Astrocyte (in vitro differentiated cells and primary cell): Measurements from ENCODE around the gene OR1I1.

Experiments
- EZH2 ChIP-seq: IDR thresholded peaks from 2 replicates; pipeline ENCODE4 v1.6.1; 2012; ENCODE audit warnings: mild to moderate bottlenecking, low read length, inconsistent platforms; ENCODE audit not compliant: insufficient read depth
- TF ChIP-seq, protein P1 (sequence below): IDR thresholded peaks from 2 replicates; pipeline ENCODE4 v1.5.1; 2011; ENCODE audit warnings: low read depth, mild to moderate bottlenecking, inconsistent platforms, low read length, moderate library complexity; ENCODE audit not compliant: insufficient read depth

DNA sequence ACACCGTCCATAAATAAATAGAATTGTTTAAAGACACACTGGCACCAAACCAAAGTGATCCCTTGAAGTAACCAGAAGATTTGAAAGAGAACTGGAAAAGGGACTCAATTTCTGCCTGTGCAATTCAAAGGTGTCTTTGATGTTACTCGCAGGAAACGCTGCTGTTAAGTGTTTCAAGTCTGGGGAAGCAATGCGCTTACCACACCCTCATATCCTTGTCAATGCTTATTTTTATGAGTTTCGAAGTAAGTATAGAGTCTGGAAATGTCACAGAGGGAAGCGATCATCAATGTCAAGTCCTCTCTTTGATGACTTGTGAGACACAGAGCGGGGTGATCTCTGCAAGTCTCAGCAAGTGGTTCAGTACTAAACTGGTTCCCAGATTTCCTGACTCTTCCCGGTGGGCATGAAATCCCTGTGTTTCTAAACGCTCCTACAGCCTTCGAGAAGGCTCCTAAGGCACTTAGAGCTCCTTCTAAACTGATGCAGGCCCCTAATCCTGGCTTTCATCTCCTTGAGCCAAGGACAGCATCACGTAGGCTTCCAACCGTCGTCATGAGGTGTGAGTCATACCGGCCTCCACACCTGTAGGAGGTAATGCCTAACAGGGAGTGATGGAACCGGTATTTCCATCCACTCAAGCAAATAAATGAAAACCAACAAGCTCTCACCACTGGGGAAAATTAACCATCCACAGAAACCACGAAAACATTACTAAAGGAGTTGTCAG, 48.0 kb downstream of the OR1I1 start:
- TF ChIP-seq, protein P1, sequence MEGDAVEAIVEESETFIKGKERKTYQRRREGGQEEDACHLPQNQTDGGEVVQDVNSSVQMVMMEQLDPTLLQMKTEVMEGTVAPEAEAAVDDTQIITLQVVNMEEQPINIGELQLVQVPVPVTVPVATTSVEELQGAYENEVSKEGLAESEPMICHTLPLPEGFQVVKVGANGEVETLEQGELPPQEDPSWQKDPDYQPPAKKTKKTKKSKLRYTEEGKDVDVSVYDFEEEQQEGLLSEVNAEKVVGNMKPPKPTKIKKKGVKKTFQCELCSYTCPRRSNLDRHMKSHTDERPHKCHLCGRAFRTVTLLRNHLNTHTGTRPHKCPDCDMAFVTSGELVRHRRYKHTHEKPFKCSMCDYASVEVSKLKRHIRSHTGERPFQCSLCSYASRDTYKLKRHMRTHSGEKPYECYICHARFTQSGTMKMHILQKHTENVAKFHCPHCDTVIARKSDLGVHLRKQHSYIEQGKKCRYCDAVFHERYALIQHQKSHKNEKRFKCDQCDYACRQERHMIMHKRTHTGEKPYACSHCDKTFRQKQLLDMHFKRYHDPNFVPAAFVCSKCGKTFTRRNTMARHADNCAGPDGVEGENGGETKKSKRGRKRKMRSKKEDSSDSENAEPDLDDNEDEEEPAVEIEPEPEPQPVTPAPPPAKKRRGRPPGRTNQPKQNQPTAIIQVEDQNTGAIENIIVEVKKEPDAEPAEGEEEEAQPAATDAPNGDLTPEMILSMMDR = no peak
- no peak for TF ChIP-seq EZH2
